AG04450 (cell line): ENCODE results near the gene SEH1L. TPM values are rescaled to one million over a fixed set of nuclear protein-coding genes. Genes with fewer than 3 reads are reported as not detected.
"Not testable (repeated sequence)": the region's sequence is repeated elsewhere in the genome, so short reads cannot be mapped to it uniquely, and the experiment has no call there.

ENCODE experiments used
- CTCF ChIA-PET: fragments of 300-600, 350-600 bp; formaldehyde crosslinking; extraction: SDS; loops from one replicate; lab custom pipeline; 2022; ENCODE audit warnings: antibody characterized with exemption, inconsistent platforms; lab: Charles Lee
- POLR2A ChIA-PET: fragments of 350-600 bp; formaldehyde crosslinking; extraction: SDS; loops from one replicate; lab custom pipeline; 2021; ENCODE audit warnings: antibody characterized with exemption, inconsistent platforms; lab: Yijun Ruan, JAX
- DNase-seq: peaks from one replicate; pipeline ENCODE4 v3.0.0-alpha.2; 2011; ENCODE audit warnings: low read depth, low spot score
- H3K27ac ChIP-seq: one replicate; pipeline ENCODE4 v1.5.1; 2012; ENCODE audit warnings: low read depth, low read length, control low read depth
- H3K27me3 ChIP-seq: one replicate; pipeline ENCODE4 v1.6.0; 2012; ENCODE audit warnings: low read length; ENCODE audit not compliant: control insufficient read depth, insufficient read depth
- H3K4me3 ChIP-seq: 2 replicates; pipeline ENCODE4 v1.5.1; 2011; ENCODE audit warnings: mild to moderate bottlenecking, low read depth, low read length, control low read depth
- H3K9me3 ChIP-seq: 2 replicates; pipeline ENCODE4 v1.5.1; 2012; ENCODE audit warnings: low read length; ENCODE audit not compliant: control insufficient read depth, insufficient read depth
- CTCF ChIP-seq: IDR thresholded peaks from 2 replicates; pipeline ENCODE4 v1.5.1; 2011; ENCODE audit warnings: low read depth, low read length, control low read depth, inconsistent platforms
- polyA plus RNA-seq: library from polyadenylated mRNA; depleted of rRNA; stranded (reverse); fragments of >200 nt; gene quantifications from 2 replicates; pipeline ENCODE4 v1.2.3, GENCODE V29; 2011

Gene SEH1L
- polyA plus RNA-seq, 1 experiment, result 54.6 TPM

- H3K4me3 ChIP-seq, result no peak overlapping the region
- no peak overlapping the region for H3K27ac ChIP-seq
- H3K27me3 ChIP-seq, result no peaks in the 10 kb centered on the region
- no peak for TF ChIP-seq CTCF
- no peak for DNase-seq
- H3K9me3 ChIP-seq, result no peaks in the 10 kb centered on the region
- ChIA-PET CTCF (no interaction called here), POLR2A (interaction anchor here (1.2 kb wide), 1 partner anchor 15 kb away, joined by 3 read pairs; no protein-coding TSS in a partner anchor)
These were observed 27.7 kb downstream of the SEH1L start for GRCh38 chr18:12975488-12975887.

GRCh38 chr18:12976305-12976704 is 28.5 kb downstream of the SEH1L start:
- ChIA-PET CTCF (no interaction called here), POLR2A (interaction anchor here (0.6 to 1.2 kb wide), 2 partner anchors 14 to 28 kb away, joined by 3 to 4 read pairs; no protein-coding TSS in a partner anchor)
- H3K27me3 ChIP-seq, result no peaks in the 10 kb centered on the region
- no peak overlapping the region for H3K4me3 ChIP-seq
- no peak overlapping the region for H3K27ac ChIP-seq
- TF ChIP-seq CTCF, result no peak
- no peak for DNase-seq
- H3K9me3 ChIP-seq, result no peaks in the 10 kb centered on the region

- POLR2A ChIA-PET, H3K9me3 ChIP-seq, CTCF ChIA-PET, H3K27me3 ChIP-seq, DNase-seq, H3K27ac ChIP-seq, H3K4me3 ChIP-seq: not testable (repeated sequence)
These were observed 32.3 kb downstream of the SEH1L start for GRCh38 chr18:12980065-12980464.

- ChIA-PET POLR2A (no interaction called here), CTCF (interaction anchor here (0.6 to 1.3 kb wide), 3 partner anchors 27 to 170 kb away, joined by 3 to 8 read pairs (median 5); no protein-coding TSS in a partner anchor)
- TF ChIP-seq CTCF, result no peak
These were observed 41.7 kb downstream of the SEH1L start for GRCh38 chr18:12989397-12990122.

GRCh38 chr18:12990123-12990475 is 42.3 kb downstream of the SEH1L start:
- ChIA-PET CTCF (interaction anchor here (1.2 to 1.3 kb wide), 2 partner anchors 27 to 169 kb away, joined by 3 to 5 read pairs; no protein-coding TSS in a partner anchor), POLR2A (interaction anchor here (0.6 kb wide), 1 partner anchor 538 kb away, joined by 8 read pairs; no protein-coding TSS in a partner anchor)
- no peaks in the 10 kb centered on the region for H3K27me3 ChIP-seq
- no peak overlapping the region for H3K27ac ChIP-seq
- no peak for TF ChIP-seq CTCF
- peak overlapping the region; percentile 77; the same call in 1 of the 2 replicates for H3K4me3 ChIP-seq
- no peaks in the 10 kb centered on the region for H3K9me3 ChIP-seq
- no peak for DNase-seq

More at GRCh38 chr18:12989397-12990122, 41.7 kb downstream of the SEH1L start:
- Histone ChIP-seq H3K27ac (no peak overlapping the region), H3K4me3 (no peak overlapping the region), H3K27me3 (no peaks in the 10 kb centered on the region), H3K9me3 (no peaks in the 10 kb centered on the region)
- DNase-seq, result no peak
